ENCODE data around the gene GBE1.

GRCh38 chr3:81726132-81726531 lies 35.3 kb downstream of the GBE1 start:
- TF ChIP-seq, protein P1, sequence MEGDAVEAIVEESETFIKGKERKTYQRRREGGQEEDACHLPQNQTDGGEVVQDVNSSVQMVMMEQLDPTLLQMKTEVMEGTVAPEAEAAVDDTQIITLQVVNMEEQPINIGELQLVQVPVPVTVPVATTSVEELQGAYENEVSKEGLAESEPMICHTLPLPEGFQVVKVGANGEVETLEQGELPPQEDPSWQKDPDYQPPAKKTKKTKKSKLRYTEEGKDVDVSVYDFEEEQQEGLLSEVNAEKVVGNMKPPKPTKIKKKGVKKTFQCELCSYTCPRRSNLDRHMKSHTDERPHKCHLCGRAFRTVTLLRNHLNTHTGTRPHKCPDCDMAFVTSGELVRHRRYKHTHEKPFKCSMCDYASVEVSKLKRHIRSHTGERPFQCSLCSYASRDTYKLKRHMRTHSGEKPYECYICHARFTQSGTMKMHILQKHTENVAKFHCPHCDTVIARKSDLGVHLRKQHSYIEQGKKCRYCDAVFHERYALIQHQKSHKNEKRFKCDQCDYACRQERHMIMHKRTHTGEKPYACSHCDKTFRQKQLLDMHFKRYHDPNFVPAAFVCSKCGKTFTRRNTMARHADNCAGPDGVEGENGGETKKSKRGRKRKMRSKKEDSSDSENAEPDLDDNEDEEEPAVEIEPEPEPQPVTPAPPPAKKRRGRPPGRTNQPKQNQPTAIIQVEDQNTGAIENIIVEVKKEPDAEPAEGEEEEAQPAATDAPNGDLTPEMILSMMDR (IDR thresholded peaks at IDR 0.05; ENCODE audit: low read length), result no peak
- TF ChIP-seq EZH2phosphoT487 (IDR thresholded peaks at IDR 0.05; ENCODE audit: low read length), result no peak
- TF ChIP-seq EZH2 (optimal IDR thresholded peaks at IDR 0.05; ENCODE audit: low read depth, low read length), result no peak

All from MM.1S (cell line).